ENCODE results near the gene NAB1.

The NAB1 gene

GRCh38 chr2:190718652-190719526 lies 70.0 kb downstream of the NAB1 start:
- Histone ChIP-seq H3K36me3 (ENCODE audit: insufficient read depth, low read length) (no peaks in the 10 kb centered on the region), H3K4me1 (ENCODE audit: insufficient read depth, low read length) (no peaks in the 10 kb centered on the region), H3K27ac (ENCODE audit: low read depth, low read length) (no peak overlapping the region), H3K9ac (ENCODE audit: low read length) (no peak overlapping the region), H3K27me3 (ENCODE audit: control insufficient read depth in 1 of 2, insufficient read depth in 2 of 2, low read length in 2 of 2) (no peaks in the 10 kb centered on the region), H3K4me3 (ENCODE audit: low read depth in 1 of 2, low read length in 2 of 2) (no peak overlapping the region), H3K9me3 (ENCODE audit: low read length) (no peaks in the 10 kb centered on the region)

GRCh38 chr2:190720276-190720675 lies 71.4 kb downstream of the NAB1 start:
- Histone ChIP-seq H3K9ac (ENCODE audit: low read length) (no peak overlapping the region), H3K27me3 (ENCODE audit: control insufficient read depth in 1 of 2, insufficient read depth in 2 of 2, low read length in 2 of 2) (no peaks in the 10 kb centered on the region), H3K4me1 (ENCODE audit: insufficient read depth, low read length) (no peaks in the 10 kb centered on the region), H3K4me3 (ENCODE audit: low read depth in 1 of 2, low read length in 2 of 2) (no peak overlapping the region), H3K9me3 (ENCODE audit: low read length) (no peaks in the 10 kb centered on the region), H3K36me3 (ENCODE audit: insufficient read depth, low read length) (no peaks in the 10 kb centered on the region), H3K27ac (ENCODE audit: low read depth, low read length) (no peak overlapping the region)

- Histone ChIP-seq H3K36me3 (ENCODE audit: insufficient read depth, low read length) (no peaks in the 10 kb centered on the region), H3K4me1 (ENCODE audit: insufficient read depth, low read length) (no peaks in the 10 kb centered on the region), H3K9me3 (ENCODE audit: low read length) (no peaks in the 10 kb centered on the region), H3K27me3 (ENCODE audit: control insufficient read depth in 1 of 2, insufficient read depth in 2 of 2, low read length in 2 of 2) (no peaks in the 10 kb centered on the region), H3K27ac (ENCODE audit: low read depth, low read length) (no peak overlapping the region), H3K9ac (ENCODE audit: low read length) (no peak overlapping the region), H3K4me3 (ENCODE audit: low read depth in 1 of 2, low read length in 2 of 2) (no peak overlapping the region)
These were observed 71.8 kb downstream of the NAB1 start for GRCh38 chr2:190720691-190721090.

- Histone ChIP-seq H3K9me3 (ENCODE audit: low read length) (no peaks in the 10 kb centered on the region), H3K9ac (ENCODE audit: low read length) (no peak overlapping the region), H3K4me3 (ENCODE audit: low read depth in 1 of 2, low read length in 2 of 2) (no peak overlapping the region), H3K36me3 (ENCODE audit: insufficient read depth, low read length) (no peaks in the 10 kb centered on the region), H3K27me3 (ENCODE audit: control insufficient read depth in 1 of 2, insufficient read depth in 2 of 2, low read length in 2 of 2) (no peaks in the 10 kb centered on the region), H3K27ac (ENCODE audit: low read depth, low read length) (no peak overlapping the region), H3K4me1 (ENCODE audit: insufficient read depth, low read length) (no peaks in the 10 kb centered on the region)
These were observed 73.3 kb downstream of the NAB1 start for GRCh38 chr2:190722061-190722759.

- Histone ChIP-seq H3K27me3 (ENCODE audit: control insufficient read depth in 1 of 2, insufficient read depth in 2 of 2, low read length in 2 of 2) (no peaks in the 10 kb centered on the region), H3K27ac (ENCODE audit: low read depth, low read length) (no peak overlapping the region), H3K9me3 (ENCODE audit: low read length) (no peaks in the 10 kb centered on the region), H3K4me3 (ENCODE audit: low read depth in 1 of 2, low read length in 2 of 2) (no peak overlapping the region), H3K4me1 (ENCODE audit: insufficient read depth, low read length) (no peaks in the 10 kb centered on the region), H3K9ac (ENCODE audit: low read length) (no peak overlapping the region), H3K36me3 (ENCODE audit: insufficient read depth, low read length) (no peaks in the 10 kb centered on the region)
These were observed 74.0 kb downstream of the NAB1 start for GRCh38 chr2:190722835-190723234.

- H3K27me3 ChIP-seq (ENCODE audit: control insufficient read depth in 1 of 2, insufficient read depth in 2 of 2, low read length in 2 of 2) = no peaks in the 10 kb centered on the region
- no peak overlapping the region for H3K27ac ChIP-seq (ENCODE audit: low read depth, low read length)
- H3K9me3 ChIP-seq (ENCODE audit: low read length) = no peaks in the 10 kb centered on the region
- no peak overlapping the region for H3K9ac ChIP-seq (ENCODE audit: low read length)
- no peak overlapping the region for H3K4me3 ChIP-seq (ENCODE audit: low read depth in 1 of 2, low read length in 2 of 2)
- H3K4me1 ChIP-seq (ENCODE audit: insufficient read depth, low read length) = no peaks in the 10 kb centered on the region
- no peaks in the 10 kb centered on the region for H3K36me3 ChIP-seq (ENCODE audit: insufficient read depth, low read length)
These were observed 74.7 kb downstream of the NAB1 start for GRCh38 chr2:190723397-190724090.

- H3K4me3 ChIP-seq (ENCODE audit: low read depth in 1 of 2, low read length in 2 of 2) = no peak overlapping the region
- H3K27me3 ChIP-seq (ENCODE audit: control insufficient read depth in 1 of 2, insufficient read depth in 2 of 2, low read length in 2 of 2) = no peaks in the 10 kb centered on the region
- no peak overlapping the region for H3K9ac ChIP-seq (ENCODE audit: low read length)
- no peaks in the 10 kb centered on the region for H3K9me3 ChIP-seq (ENCODE audit: low read length)
- H3K27ac ChIP-seq (ENCODE audit: low read depth, low read length) = no peak overlapping the region
- H3K4me1 ChIP-seq (ENCODE audit: insufficient read depth, low read length) = no peaks in the 10 kb centered on the region
- H3K36me3 ChIP-seq (ENCODE audit: insufficient read depth, low read length) = no peaks in the 10 kb centered on the region
These were observed 77.4 kb downstream of the NAB1 start for GRCh38 chr2:190726255-190726654.

- Histone ChIP-seq H3K9me3 (ENCODE audit: low read length) (no peaks in the 10 kb centered on the region), H3K36me3 (ENCODE audit: insufficient read depth, low read length) (no peaks in the 10 kb centered on the region), H3K27ac (ENCODE audit: low read depth, low read length) (no peak overlapping the region)
These were observed 87.5 kb downstream of the NAB1 start for GRCh38 chr2:190736355-190736754.

GRCh38 chr2:190740449-190740848 lies 91.6 kb downstream of the NAB1 start:
- Histone ChIP-seq H3K4me1 (ENCODE audit: insufficient read depth, low read length) (no peaks in the 10 kb centered on the region), H3K9me3 (ENCODE audit: low read length) (no peaks in the 10 kb centered on the region), H3K9ac (ENCODE audit: low read length) (no peak overlapping the region), H3K27ac (ENCODE audit: low read depth, low read length) (no peak overlapping the region), H3K36me3 (ENCODE audit: insufficient read depth, low read length) (no peaks in the 10 kb centered on the region), H3K4me3 (ENCODE audit: low read depth in 1 of 2, low read length in 2 of 2) (no peak overlapping the region), H3K27me3 (ENCODE audit: control insufficient read depth in 1 of 2, insufficient read depth in 2 of 2, low read length in 2 of 2) (no peaks in the 10 kb centered on the region)

More at GRCh38 chr2:190736355-190736754, 87.5 kb downstream of the NAB1 start:
- Histone ChIP-seq H3K4me1 (ENCODE audit: insufficient read depth, low read length) (no peaks in the 10 kb centered on the region), H3K27me3 (ENCODE audit: control insufficient read depth in 1 of 2, insufficient read depth in 2 of 2, low read length in 2 of 2) (no peaks in the 10 kb centered on the region), H3K4me3 (ENCODE audit: low read depth in 1 of 2, low read length in 2 of 2) (no peak overlapping the region), H3K9ac (ENCODE audit: low read length) (no peak overlapping the region)
